ENCODE measurements around the gene RGL2.
"Not testable (repeated sequence)": the region's sequence is repeated elsewhere in the genome, so short reads cannot be mapped to it uniquely, and the experiment has no call there.

RGL2 gene

DNA sequence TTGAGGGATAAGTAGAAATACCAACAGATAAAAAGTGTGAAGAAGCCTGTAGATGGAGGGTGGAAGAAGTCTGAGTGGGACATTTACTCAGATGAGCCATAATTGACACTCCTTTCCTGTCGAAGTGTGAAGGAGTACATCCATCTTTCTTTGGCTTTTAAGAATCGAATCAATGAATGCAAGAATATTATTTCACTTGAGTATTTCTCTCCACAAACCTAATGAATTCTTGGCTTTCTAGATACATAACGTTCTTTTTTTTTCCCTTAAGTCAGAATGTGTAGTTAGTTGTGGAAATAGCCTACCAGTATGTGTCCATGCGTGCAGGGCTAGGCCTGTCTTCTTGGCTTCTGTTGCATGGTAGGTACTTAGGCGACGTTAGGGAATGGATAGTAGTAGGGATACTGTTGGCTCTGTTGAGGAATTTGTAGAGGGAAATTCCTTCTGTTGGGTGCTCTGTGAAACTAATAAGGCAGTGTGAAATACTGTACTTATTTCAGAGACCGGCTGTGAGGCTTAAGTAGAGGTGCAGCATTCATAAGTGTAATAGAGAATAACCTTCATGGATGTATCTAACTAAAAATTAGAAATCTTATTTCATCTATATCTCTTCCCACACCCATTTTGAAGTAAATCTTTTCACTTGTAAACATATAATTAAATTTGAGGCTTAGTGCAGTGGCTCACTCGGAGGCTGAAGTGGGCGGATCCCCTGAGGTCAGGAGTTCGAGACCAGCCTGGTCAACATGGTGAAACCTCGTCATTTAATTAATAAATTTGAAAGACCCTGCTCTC lies 25.4 kb downstream of the RGL2 start:
- no peak for DNase-seq

DNA sequence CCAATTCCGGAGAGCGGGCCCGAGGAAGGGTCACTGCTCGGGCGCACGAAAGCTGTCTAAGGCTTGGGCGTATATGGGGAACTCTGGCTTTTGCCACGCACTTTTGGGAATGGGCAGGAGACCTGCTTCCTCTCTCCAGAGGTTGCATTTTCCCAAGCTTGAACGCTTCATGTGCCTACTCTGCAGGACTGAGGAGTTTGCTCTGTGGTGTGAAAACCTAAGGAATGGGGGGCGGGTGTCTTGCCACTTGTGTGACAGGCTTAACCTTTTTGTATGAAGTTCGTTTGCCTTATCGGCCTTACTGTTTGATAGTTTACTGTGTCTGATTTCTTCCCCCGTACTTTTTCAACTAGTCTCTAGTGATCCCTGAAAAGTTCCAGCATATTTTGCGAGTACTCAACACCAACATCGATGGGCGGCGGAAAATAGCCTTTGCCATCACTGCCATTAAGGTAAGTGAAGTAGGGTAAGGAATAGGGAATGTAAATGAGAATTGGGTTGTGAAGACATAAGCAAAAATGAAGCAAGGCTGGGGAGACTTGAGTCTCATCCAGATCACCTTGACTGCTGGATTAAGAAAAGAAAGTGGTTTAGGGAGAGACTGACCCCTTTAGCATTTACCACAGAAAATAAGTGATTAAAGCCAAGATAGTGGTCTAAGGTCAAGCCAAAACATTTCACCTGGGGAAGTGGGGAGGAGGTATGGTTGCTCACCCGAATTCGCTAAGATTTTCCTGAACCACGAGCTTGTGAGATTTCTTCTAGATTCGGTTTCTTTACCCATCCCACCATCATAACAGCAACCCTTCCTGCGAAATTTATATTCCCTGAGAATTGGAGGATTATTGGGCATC lies 26.2 kb downstream of the RGL2 start:
- no peak for DNase-seq

DNA sequence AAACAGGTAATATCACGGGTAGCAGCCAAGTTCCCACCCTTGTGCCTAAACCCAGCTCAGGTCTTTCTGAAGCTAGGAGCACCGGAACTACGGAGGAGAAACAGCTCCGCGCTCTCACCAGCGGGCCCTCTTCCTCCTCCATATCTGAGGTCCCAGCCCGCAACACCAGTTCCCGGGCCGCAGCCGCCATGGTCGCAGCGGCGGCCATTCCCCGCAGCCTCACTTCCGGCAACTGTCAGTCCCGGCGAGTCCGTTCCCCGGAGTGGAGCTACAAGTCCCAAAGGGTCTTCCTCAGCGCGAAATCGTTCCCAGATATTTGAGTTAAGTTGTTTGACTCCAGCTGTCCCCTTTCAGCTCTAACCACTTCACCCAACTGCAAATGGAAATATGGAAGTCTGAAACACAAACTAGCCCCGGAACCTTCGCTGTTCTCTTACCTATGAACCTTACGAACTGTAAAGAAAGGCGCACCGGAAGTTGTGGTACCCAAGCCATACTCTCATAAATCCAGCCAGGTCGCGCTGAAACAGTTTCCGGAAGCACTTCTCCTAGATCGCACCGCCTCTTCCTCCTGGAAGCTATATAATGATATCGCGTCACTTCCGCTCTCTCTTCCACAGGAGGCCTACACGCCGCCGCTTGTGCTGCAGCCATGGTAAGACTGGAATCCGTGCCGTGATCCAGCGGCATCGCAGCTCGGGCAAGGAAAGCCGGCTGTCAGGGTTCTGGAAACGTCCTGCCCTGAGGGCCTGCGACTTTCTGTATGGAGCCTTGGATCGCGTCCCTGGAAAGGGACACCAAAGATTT lies 27.1 kb downstream of the RGL2 start, which contains the start of the genes RPS18 and VPS52:
TSS of gene RPS18 (plus strand) at position 608 of the 807 bp plus-strand sequence. CDS start at position 653, 45 bp downstream.
TSS of gene VPS52 (minus strand) at position 409 of the 807 bp plus-strand sequence. CDS start at position 208, 201 bp downstream.
- peak; percentile 97 for DNase-seq

DNA sequence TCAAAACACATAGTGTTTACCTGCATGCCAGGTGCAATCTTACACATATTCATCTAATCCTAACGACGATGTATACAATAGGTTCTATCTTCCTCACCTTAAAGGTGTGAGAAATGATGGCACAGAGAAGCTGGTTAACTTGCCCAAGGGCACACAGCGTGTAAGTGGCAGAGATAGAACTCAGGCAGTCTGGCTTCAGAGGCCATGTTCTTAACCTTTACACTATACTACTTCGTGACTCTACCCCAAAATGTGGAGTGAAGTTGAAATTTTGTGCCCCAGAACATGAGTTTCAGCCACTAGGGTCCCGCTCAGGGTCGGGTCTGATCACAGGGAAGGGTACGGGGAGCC lies 27.6 kb downstream of the RGL2 start:
- DNase-seq: no peak

DNA sequence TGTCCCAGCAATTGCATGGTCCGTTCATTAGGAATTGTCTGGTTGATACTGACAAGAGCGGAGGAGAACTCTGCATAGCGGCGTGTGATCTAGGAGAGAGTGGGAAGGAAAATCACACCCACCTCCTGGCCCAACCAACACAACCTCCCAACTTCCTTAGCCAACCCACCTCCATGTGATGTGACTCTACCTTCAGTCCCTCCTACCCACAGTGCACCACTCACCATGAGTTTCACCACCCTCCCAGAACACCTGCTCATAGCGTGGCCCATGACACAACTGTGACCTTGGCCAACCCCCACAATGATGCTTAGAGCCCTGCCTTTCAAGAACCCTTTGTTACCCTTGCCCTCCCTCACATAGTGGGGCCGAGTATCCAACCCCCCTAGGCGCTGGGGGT lies 34.7 kb downstream of the RGL2 start:
- DNase-seq: no peak

DNA sequence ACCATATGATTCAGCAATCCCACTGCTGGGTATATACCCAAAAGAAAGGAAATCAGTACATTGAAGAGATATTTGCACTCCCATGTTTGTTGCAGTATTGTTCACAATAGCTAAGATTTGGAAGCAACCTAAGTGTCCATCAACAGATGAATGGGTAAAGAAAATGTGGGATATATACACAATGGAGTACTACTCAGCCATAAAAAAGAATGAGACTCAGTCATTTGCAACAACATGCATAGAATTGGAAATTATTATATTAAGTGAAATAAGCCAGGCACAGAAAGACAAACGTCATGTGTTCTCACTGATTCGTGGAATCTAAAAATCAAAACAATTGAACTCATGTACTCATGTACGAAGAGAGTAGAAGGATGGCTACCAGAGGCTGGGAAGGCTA lies 36.3 kb downstream of the RGL2 start:
- DNase-seq: not testable (repeated sequence)

DNA sequence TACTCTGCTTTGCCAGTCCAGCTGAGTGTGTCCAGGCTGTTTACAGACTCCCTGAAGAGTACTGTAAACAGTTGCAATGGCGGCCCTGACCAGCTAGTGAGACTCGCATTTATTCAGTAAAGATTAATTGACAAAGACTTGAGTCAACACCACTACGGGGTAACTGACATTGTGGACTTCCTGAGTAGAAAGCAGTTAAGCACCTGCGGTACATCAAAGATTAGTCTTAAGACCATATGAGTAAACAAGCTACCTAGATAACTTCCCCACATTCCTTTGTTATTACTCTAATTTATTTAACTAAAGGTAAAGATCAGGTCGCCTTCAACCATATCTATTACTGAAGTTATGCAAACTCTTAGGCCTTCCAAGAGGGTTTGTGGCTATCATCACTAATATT lies 39.7 kb downstream of the RGL2 start:
- DNase-seq: no peak

DNA sequence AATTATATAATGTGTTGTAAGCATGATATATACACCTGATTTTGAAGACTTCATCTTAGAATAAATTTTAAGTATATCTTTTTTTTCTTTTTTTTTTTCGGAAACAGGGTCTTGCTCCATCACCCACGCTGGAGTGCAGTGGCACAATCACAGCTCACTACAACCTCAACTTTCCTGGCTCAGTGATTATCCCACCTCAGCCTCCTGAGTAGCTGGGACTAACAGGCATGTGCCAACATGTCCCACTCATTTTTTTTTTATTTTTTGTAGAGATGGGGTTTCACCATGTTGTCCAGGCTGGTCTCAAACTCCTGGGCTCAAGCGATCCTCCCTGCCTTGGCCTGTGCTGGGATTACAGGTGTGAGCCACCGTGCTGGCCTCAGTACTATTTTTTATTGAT lies 44.2 kb downstream of the RGL2 start:
- no peak for DNase-seq

DNA sequence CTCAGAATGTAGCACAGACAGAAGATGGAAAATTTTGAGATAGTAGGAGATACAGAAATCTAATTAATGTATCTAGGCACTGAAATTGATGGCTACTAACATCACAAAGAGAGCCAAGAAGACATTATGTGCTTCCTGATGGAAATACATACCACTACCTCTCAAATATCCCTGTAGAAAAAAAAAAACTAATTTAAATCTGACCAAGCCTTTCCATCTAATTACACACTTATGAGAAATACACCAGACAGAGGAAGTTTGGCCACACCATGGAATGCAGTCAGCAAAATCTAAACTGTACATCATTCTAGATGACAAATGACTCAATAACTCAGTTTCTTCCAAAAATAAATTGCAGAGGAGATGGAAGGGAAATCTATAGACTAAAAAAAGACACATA lies 46.0 kb downstream of the RGL2 start:
- DNase-seq: no peak

DNA sequence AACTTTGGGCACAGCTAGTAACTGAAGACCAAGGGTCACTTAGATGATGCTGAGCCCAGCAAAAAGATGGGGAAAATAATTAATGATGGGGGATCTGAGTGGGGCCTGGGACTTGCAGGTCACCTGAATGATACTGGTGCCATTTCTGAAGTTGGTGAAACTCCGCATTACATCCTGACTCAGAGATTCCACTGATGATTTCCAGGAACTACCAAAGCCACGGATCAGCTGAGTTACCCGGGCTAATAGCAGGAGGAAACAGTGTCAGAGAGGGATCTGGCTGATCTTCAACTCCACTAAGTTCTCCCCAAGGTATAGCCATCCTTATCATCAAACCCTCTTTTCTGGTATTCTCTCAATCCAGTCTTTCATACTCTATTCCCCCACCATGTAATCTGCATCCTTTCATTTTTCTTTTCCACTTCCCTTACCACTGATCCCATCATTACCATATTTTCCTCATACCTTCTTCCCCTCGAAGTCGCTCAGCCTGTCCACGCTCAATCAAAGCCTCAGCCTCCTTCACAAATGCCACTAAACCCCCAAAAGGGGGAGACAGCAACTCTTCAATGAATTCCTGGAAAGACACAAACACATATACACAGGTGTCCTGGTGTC lies 47.2 kb downstream of the RGL2 start:
- no peak for DNase-seq

DNA sequence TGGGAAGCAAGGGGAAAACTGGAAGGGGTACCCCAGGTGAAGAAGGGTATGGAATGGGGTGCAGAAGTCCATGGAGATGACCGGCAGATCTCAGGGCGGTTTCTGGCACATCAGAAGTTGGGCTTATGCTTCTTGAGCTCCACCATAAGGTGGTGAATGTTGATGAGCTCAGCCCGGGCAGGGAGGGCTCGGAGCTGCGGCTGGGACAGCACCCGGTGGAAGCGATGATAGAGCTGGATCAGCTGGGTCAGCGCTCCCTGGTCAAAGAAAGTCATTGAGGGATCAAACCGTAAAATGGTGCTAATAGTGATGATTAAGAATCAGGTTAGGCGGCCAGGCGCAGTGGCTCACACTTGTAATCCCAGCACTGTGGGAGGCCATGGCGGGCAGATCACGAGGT lies 48.0 kb downstream of the RGL2 start:
- DNase-seq: no peak

DNA sequence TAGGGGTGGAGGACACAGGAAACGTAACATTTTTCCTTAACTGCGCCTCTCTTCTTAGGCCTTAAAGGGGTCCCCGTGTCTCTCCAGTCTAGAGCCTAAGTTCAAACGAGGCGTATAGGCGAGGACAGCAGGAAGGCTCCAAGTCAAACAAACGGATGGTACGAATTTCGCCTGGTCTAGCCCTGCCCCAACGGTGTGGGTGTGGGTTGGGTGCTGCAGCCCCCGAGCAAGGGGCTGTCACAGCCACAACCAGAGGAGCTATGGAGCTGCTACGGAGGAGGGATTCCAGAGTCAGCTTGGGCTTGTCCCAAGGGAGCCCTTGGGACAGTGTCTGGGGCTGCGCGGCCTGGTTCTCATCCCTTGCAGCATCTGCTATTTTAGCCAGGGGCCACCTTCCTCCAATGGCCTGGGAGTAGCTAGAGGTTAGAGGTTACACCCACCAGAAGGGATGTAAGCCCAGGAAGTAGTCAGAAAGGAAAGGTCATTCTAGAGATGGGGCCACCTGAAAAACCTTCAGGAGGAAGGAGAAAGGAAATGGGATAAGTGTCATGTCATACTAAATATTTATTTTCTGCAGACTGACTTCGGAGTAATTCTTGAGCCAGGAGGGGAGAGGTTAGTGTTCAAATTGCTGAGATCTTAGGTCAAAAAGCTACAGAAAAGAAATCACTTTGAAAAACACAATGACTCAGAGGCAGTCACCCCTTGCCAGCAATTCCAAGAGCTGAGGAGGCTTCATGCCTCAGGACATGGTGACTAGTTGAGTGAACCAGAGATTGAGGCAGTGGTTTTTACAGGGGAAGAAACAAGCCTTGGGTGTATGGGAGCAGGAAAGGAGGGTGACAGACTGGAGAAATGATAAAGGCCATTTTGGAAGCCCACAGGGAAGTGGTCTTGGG lies 48.8 kb downstream of the RGL2 start:
- DNase-seq: no peak

DNA sequence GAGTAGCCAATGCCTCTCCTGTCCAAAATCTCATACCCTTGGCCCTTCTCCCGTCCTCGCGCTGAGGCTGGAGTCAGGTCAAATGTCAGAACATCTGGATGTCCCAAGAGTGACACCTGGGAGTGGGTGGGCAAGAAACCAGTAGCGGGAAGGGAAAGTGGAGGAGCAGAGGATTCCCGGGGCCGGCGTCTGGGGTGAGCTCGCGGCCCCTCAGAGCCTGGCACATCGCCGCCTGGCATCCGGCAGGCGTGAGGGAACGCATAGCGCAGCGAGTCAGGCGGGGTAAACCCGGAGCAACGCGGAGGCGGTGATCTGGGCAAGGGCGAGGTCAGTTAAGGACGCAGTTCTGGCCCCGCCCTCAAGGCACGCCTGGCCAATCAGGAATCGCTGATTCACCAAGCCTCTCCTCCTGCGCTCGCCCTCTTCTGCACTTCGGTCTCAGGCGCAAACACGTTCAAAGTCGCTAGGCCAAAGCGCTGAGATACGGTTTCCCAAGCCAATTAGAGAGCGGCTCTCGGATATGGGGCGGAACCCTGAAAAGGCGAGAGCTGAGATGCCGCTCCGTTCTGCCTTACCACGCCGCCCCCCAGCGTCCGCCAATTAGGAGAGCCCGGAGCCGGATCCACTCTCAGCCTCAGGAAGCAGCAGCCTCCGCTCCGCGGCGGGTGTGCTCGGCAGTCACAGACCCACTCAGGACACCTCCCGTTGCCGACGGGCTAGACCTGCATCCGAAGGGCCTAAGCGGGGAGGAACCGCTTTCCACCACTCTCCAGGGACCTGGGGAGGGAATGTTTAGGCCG lies 49.6 kb downstream of the RGL2 start:
- peak; percentile 96 for DNase-seq

DNA sequence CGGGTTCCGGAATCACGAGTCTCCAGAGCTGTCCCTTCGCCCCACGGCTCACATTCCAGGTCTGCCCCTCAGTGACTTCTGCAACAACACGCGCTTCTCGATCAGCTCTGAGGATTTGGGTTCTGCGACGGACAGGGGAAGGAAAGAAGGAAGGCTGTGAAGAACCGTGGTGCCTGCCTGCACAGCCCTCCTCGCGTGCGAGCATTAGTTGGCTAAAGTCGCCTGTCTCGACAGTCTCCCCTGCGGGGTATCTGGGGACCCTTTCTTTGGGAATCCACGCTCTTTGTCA lies 50.2 kb downstream of the RGL2 start:
- no peak for DNase-seq

DNA sequence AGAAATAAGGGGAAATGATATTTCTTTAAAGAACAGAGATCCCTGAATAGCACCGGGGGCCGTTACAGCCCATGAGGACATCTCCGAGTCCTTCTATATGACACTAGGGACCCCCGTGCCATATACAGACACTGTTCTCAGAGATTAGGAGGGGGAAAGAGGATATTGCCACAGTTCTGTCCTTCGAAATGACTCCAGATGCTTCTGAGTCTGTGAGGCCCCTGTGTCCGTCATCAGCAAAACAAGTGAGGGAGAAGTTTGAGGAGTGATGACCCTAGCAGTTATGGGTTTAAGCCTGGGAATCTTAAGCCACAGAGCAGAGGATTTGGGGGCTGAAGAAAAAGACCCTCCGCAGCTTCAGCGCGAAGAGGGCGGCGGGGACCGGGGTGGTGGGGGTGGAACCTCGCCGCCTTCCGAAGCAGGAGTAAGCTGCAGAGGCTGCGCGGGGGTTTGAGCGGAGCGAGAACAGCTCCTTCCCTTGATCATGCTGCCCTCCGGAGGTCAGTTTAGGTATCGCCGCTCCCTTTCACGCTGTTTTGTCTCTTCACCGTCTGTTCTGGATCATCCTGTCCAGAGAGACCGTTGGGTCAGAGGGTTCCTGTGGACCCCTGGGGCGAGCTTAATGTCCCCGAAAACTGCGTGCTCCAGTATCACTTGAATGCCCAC lies 50.6 kb downstream of the RGL2 start:
- DNase-seq: peak; percentile 94

DNA sequence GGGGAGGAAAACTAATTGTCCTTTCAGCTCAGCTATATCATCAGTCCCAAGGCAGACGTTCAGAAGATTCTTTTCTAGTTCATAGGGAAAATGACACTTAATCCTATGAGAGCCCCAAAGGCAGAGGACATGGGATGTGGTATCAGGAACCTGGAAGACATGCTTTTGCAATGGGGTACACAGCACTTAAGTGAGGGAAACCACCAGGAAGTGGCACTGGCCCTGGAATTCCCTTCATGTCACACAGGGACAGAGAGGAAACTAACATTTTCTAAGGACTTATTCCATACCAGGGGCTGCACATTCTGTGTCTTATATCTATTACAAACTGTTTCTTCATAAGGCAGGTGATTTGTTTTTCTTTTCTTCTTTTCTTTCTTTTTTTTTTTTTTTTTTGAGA lies 55.3 kb downstream of the RGL2 start:
- no peak for DNase-seq

DNA sequence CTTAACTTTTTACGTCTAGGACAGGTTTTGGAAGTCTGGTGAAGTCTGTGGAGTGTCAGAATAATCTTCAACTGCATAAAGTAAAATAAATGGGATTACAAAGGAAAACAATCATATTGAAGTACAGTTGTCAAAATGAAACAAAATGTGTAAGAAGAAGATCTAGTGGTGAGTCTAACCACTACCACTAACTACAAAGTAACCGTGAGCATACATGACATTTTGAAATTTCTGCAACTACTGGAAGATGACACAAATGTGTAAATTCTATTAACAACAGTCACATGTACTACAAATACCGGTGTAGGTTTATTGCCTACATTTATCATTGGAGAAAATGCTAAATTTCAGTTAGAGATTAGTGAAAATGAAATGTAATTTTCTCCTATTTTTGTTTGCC lies 56.8 kb downstream of the RGL2 start:
- DNase-seq: no peak
